ENCODE results near the gene B4GALNT4.
"Not testable (repeated sequence)": the region's sequence is repeated elsewhere in the genome, so short reads cannot be mapped to it uniquely, and the experiment has no call there.

Gene B4GALNT4

GRCh38 chr11:384511-384910, 15.2 kb downstream of the B4GALNT4 start:
- DNase-seq (ENCODE audit: low read depth, low spot score): no peak
- H3K4me3 ChIP-seq (ENCODE audit: low read depth, low read length): no peak overlapping the region
- TF ChIP-seq CTCF (IDR thresholded peaks at IDR 0.05; ENCODE audit: low read depth, low read length): no peak
- in situ Hi-C loops (cut with HindIII; ENCODE audit: low sequenced_read_pairs): no loop called here

- no peak overlapping the region for H3K4me3 ChIP-seq (ENCODE audit: low read depth, low read length)
- DNase-seq (ENCODE audit: low read depth, low spot score): no peak
- in situ Hi-C loops (cut with HindIII; ENCODE audit: low sequenced_read_pairs): no loop called here
- no peak for TF ChIP-seq CTCF (IDR thresholded peaks at IDR 0.05; ENCODE audit: low read depth, low read length)
Measured at GRCh38 chr11:385594-386351, 16.5 kb downstream of the B4GALNT4 start.

- no peak for DNase-seq (ENCODE audit: low read depth, low spot score)
- TF ChIP-seq CTCF (IDR thresholded peaks at IDR 0.05; ENCODE audit: low read depth, low read length): no peak
- in situ Hi-C loops (cut with HindIII; ENCODE audit: low sequenced_read_pairs): no loop called here
- H3K4me3 ChIP-seq (ENCODE audit: low read depth, low read length): no peak overlapping the region
Measured at GRCh38 chr11:386483-386882, 17.2 kb downstream of the B4GALNT4 start.

- in situ Hi-C loops (cut with HindIII; ENCODE audit: low sequenced_read_pairs): no loop called here
- no peak for DNase-seq (ENCODE audit: low read depth, low spot score)
Measured at GRCh38 chr11:387193-387793, 18.0 kb downstream of the B4GALNT4 start.

GRCh38 chr11:389369-389768, 20.1 kb downstream of the B4GALNT4 start:
- in situ Hi-C loops (cut with HindIII; ENCODE audit: low sequenced_read_pairs): not testable (repeated sequence)

More at GRCh38 chr11:387193-387793, 18.0 kb downstream of the B4GALNT4 start:
- TF ChIP-seq CTCF (IDR thresholded peaks at IDR 0.05; ENCODE audit: low read depth, low read length): no peak
- H3K4me3 ChIP-seq (ENCODE audit: low read depth, low read length): no peak overlapping the region

GRCh38 chr11:390175-390574, 20.9 kb downstream of the B4GALNT4 start:
- TF ChIP-seq CTCF (IDR thresholded peaks at IDR 0.05; ENCODE audit: low read depth, low read length): no peak
- in situ Hi-C loops (cut with HindIII; ENCODE audit: low sequenced_read_pairs): no loop called here
- H3K4me3 ChIP-seq (ENCODE audit: low read depth, low read length): no peak overlapping the region
- no peak for DNase-seq (ENCODE audit: low read depth, low spot score)

More at GRCh38 chr11:389369-389768, 20.1 kb downstream of the B4GALNT4 start:
- not testable (repeated sequence) for H3K4me3 ChIP-seq (ENCODE audit: low read depth, low read length); DNase-seq (ENCODE audit: low read depth, low spot score)
